Measurements from ENCODE around the gene FAM135A. TPM values are rescaled to one million over a fixed set of nuclear protein-coding genes. Genes with fewer than 3 reads are reported as not detected.
"Not testable (repeated sequence)": the region's sequence is repeated elsewhere in the genome, so short reads cannot be mapped to it uniquely, and the experiment has no call there.

The FAM135A gene
- total RNA-seq, 1 experiment from 2014 or later = 31.0 TPM

- H2BK5ac ChIP-seq (ENCODE audit: insufficient read length, low read length) = no peak overlapping the region
- H4K91ac ChIP-seq (ENCODE audit: insufficient read length, low read depth, low read length) = no peak overlapping the region
- H3T11ph ChIP-seq (ENCODE audit: low read length) = no peak overlapping the region
- no peaks in the 10 kb centered on the region for H3K9me3 ChIP-seq (ENCODE audit: control insufficient read depth, low read depth, low read length)
- H3K18ac ChIP-seq (ENCODE audit: insufficient read length, low read depth, low read length) = no peak overlapping the region
- no peak overlapping the region for H3K27ac Mint-ChIP-seq
- H3K23me2 ChIP-seq (ENCODE audit: insufficient read length, low read depth, low read length, poor library complexity, severe bottlenecking) = no peaks in the 10 kb centered on the region
- no peaks in the 10 kb centered on the region for H3K79me1 ChIP-seq (ENCODE audit: insufficient read depth, low read depth, low read length, poor library complexity, severe bottlenecking)
- H2BK20ac ChIP-seq (ENCODE audit: low read depth, low read length, poor library complexity, severe bottlenecking) = no peak overlapping the region
- no peak overlapping the region for H3K23ac ChIP-seq (ENCODE audit: insufficient read length, low read depth, low read length)
- no CpG with 5 or more reads among the region's 6 CpGs for WGBS (ENCODE audit: extremely low coverage, insufficient read length, low lambda C conversion rate)
- no peaks in the 10 kb centered on the region; the same call in 1 of the 2 replicates for H3K27me3 Mint-ChIP-seq (ENCODE audit: low read depth)
- H3K4me1 Mint-ChIP-seq = peaks cover 21 to 24% of the 10 kb centered on the region in 2 experiments
- H3K79me2 ChIP-seq (ENCODE audit: insufficient read depth, low read length) = no peaks in the 10 kb centered on the region
- no peak overlapping the region for H3K9ac ChIP-seq (ENCODE audit: extremely low read depth, insufficient read length, low read length)
- peaks cover 8 to 21% (median 11%) of the 10 kb centered on the region in 3 experiments for H3K36me3 Mint-ChIP-seq (ENCODE audit: insufficient read depth in 1 of 3, low read depth in 3 of 3)
- H2BK120ac ChIP-seq (ENCODE audit: low read depth, low read length, poor library complexity, severe bottlenecking) = no peak overlapping the region
- H4K8ac ChIP-seq (replicated peaks; ENCODE audit: insufficient read length, low read depth, low read length) = no peak overlapping the region
- no peak for TF ChIP-seq CTCF (conservative IDR thresholded peaks at IDR 0.05)
- H2BK12ac ChIP-seq (ENCODE audit: insufficient read length, low read depth, low read length) = no peak overlapping the region
- no peak overlapping the region for H3K14ac ChIP-seq (ENCODE audit: insufficient read depth, low read length)
- no peak for DNase-seq
- no peak overlapping the region for H2AFZ ChIP-seq (ENCODE audit: low read length)
- no peak overlapping the region for H3K4me2 ChIP-seq (ENCODE audit: insufficient read depth, insufficient read length, low read length)
- no peaks in the 10 kb centered on the region for H3K27me3 ChIP-seq (ENCODE audit: insufficient read depth, low read length)
- H2BK15ac ChIP-seq (ENCODE audit: low read depth, low read length) = no peak overlapping the region
- no peak overlapping the region for H3K56ac ChIP-seq (ENCODE audit: insufficient read length, low read depth, low read length)
- H3K4ac ChIP-seq (ENCODE audit: low read depth, low read length) = no peak overlapping the region
- H3K27ac ChIP-seq (ENCODE audit: insufficient read length, low read depth, low read length) = no peak overlapping the region
- H2AK5ac ChIP-seq (ENCODE audit: insufficient read length, low read length) = no peak overlapping the region
- H3K4me1 ChIP-seq (ENCODE audit: insufficient read depth, low read length) = peaks cover 8% of the 10 kb centered on the region; the same call in 1 of the 2 replicates
- H3K4me3 Mint-ChIP-seq = no peak overlapping the region
- H3K9me3 Mint-ChIP-seq = peaks cover 19 to 23% of the 10 kb centered on the region in 2 experiments
- no peaks in the 10 kb centered on the region for H4K20me1 ChIP-seq (ENCODE audit: control insufficient read depth, insufficient read depth, insufficient read length)
- no peak overlapping the region for H4K5ac ChIP-seq (ENCODE audit: insufficient read length, low read depth, low read length)
Observed at GRCh38 chr6:70604254-70604653, 190.9 kb downstream of the FAM135A start.

- not testable (repeated sequence) for H3K27me3 ChIP-seq (ENCODE audit: insufficient read depth, low read length); H3K4me1 Mint-ChIP-seq; H3K14ac ChIP-seq (ENCODE audit: insufficient read depth, low read length); H3K27me3 Mint-ChIP-seq (ENCODE audit: low read depth); H4K8ac ChIP-seq (replicated peaks; ENCODE audit: insufficient read length, low read depth, low read length); H3K4me3 Mint-ChIP-seq; H3K79me2 ChIP-seq (ENCODE audit: insufficient read depth, low read length); H3K4me1 ChIP-seq (ENCODE audit: insufficient read depth, low read length); H3K27ac ChIP-seq (ENCODE audit: insufficient read length, low read depth, low read length); H3K79me1 ChIP-seq (ENCODE audit: insufficient read depth, low read depth, low read length, poor library complexity, severe bottlenecking); H3K9ac ChIP-seq (ENCODE audit: extremely low read depth, insufficient read length, low read length); H2BK120ac ChIP-seq (ENCODE audit: low read depth, low read length, poor library complexity, severe bottlenecking); H3K4me2 ChIP-seq (ENCODE audit: insufficient read depth, insufficient read length, low read length); H2BK12ac ChIP-seq (ENCODE audit: insufficient read length, low read depth, low read length); H3T11ph ChIP-seq (ENCODE audit: low read length); H3K23me2 ChIP-seq (ENCODE audit: insufficient read length, low read depth, low read length, poor library complexity, severe bottlenecking); H2BK5ac ChIP-seq (ENCODE audit: insufficient read length, low read length); H3K9me3 ChIP-seq (ENCODE audit: control insufficient read depth, low read depth, low read length); H3K56ac ChIP-seq (ENCODE audit: insufficient read length, low read depth, low read length); H2BK15ac ChIP-seq (ENCODE audit: low read depth, low read length); H3K23ac ChIP-seq (ENCODE audit: insufficient read length, low read depth, low read length); H2BK20ac ChIP-seq (ENCODE audit: low read depth, low read length, poor library complexity, severe bottlenecking); H3K27ac Mint-ChIP-seq; H4K20me1 ChIP-seq (ENCODE audit: control insufficient read depth, insufficient read depth, insufficient read length); DNase-seq; H3K18ac ChIP-seq (ENCODE audit: insufficient read length, low read depth, low read length); H4K91ac ChIP-seq (ENCODE audit: insufficient read length, low read depth, low read length); H2AFZ ChIP-seq (ENCODE audit: low read length); H4K5ac ChIP-seq (ENCODE audit: insufficient read length, low read depth, low read length); H2AK5ac ChIP-seq (ENCODE audit: insufficient read length, low read length); H3K4ac ChIP-seq (ENCODE audit: low read depth, low read length)
- no CpG with 5 or more reads among the region's 2 CpGs for WGBS (ENCODE audit: extremely low coverage, insufficient read length, low lambda C conversion rate)
- Mint-ChIP-seq H3K36me3 (ENCODE audit: insufficient read depth in 1 of 3, low read depth in 3 of 3) (peaks cover 8 to 21% (median 11%) of the 10 kb centered on the region in 3 experiments), H3K9me3 (peaks cover 19 to 23% of the 10 kb centered on the region in 2 experiments)
Observed at GRCh38 chr6:70607371-70607770, 194.1 kb downstream of the FAM135A start.
